HG03196 (cell line): ENCODE measurements around the gene UBE2V1.
"Not testable (repeated sequence)": the region's sequence is repeated elsewhere in the genome, so short reads cannot be mapped to it uniquely, and the experiment has no call there.

Experiments used
- ATAC-seq: cut with Tn5 transposase; IDR thresholded peaks from one replicate; pipeline ENCODE4 v1.9.1; 2021; ENCODE audit not compliant: unreplicated experiment

Gene UBE2V1

DNA sequence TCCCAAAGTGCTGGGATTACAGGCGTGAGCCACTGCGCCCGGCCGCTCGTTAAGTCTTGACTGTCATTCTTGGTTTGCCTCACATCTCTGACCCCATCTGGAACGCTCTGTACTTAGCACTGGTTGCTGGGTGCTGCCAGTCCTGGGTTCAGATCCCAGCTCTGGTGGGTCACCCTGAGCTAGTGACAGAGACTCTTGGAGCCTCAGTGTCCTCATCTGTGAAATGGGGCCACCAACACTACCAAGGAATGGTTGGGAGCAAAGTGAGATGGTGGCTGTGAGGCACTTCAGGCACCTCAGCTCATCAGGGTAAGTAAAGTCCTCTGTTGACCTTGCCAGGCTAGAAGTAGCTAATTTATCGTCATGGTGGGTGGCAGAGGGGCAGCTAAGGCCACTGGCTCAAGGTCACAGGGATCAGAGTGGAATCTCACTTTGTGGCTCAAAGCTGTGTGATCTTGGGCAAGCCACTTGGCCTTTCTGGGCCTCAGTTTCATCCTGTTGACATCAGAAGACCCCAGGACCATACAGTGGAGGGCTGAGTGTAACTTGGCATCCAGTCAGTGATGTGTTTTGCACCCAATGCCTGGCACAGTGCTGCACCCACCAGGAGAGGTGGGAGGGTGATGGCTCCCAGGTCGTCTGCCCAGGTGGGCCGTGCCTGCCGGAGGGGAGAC is 46.7 kb downstream of the UBE2V1 start:
- no peak for ATAC-seq

GRCh38 chr20:50065325-50065615 is 47.7 kb downstream of the UBE2V1 start:
- ATAC-seq: no peak

- ATAC-seq: not testable (repeated sequence)
These were observed 49.2 kb downstream of the UBE2V1 start for GRCh38 chr20:50063763-50064162.

- ATAC-seq: no peak
These were observed 50.7 kb downstream of the UBE2V1 start for GRCh38 chr20:50062006-50062838.

- ATAC-seq: no peak
These were observed 51.6 kb downstream of the UBE2V1 start for GRCh38 chr20:50061151-50062005.

GRCh38 chr20:50058662-50059402 is 54.1 kb downstream of the UBE2V1 start:
- no peak for ATAC-seq

- no peak for ATAC-seq
These were observed 55.3 kb downstream of the UBE2V1 start for GRCh38 chr20:50057714-50058053.

DNA sequence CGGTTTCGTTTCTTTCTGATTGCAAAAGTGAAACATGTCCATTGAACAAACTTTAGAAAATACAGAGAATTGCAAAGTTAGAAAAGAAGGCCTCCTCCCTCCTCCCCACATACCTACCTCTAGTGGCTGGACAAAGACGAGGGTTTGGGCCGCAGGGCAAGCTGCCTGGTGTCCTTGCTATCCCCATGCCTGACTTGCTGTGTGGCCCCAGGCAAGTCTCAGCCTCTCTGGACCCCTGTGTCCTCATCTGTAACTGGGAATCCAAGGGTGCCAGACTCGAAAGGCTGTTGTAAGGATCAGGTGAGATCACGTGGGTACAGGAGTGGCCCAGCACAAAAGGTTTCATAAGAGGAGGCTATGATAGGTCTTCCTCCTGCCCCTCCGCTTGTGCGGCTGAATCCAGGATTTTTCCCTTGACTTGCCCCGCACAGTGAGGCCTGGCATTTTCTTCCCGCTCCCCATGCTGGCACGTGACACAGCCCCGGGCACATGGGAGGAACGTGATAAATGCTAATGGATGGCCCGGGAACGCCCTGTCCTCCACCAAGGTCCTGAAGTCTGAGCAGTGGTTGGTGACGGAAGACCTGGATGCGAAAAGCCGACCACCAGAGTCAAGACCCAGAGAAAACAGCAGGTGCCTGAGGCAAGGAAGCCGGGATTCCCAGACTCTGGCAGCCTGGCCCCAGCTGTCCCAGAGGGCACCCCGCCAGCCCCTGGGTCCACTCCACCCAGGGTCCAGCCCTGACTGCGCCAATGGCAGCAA is 55.8 kb downstream of the UBE2V1 start:
- ATAC-seq: no peak

DNA sequence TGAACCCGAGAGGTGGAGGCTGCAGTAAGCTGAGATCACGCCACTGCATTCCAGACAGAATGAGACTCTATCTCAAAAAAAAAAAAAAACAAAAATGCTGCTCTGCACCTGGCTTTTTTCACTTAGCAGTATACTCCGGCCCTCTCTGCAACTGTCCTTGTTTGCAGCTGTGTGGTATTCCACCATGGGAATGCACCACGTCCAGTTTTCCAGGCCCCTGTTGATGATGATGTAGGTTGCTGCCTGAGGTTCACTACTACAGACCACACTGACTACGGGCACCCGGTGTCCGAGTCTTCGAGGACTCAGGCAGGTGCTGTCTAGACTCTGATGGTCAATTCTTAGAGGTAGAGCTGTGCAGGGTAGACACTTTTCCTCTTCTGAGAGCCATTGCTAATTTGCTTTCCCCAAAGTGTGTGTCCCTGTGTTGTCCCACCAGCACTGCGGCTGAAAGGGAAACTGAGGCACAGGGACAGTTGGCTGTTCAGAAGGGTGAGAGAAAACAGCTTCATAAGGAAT is 56.5 kb downstream of the UBE2V1 start:
- no peak for ATAC-seq

DNA sequence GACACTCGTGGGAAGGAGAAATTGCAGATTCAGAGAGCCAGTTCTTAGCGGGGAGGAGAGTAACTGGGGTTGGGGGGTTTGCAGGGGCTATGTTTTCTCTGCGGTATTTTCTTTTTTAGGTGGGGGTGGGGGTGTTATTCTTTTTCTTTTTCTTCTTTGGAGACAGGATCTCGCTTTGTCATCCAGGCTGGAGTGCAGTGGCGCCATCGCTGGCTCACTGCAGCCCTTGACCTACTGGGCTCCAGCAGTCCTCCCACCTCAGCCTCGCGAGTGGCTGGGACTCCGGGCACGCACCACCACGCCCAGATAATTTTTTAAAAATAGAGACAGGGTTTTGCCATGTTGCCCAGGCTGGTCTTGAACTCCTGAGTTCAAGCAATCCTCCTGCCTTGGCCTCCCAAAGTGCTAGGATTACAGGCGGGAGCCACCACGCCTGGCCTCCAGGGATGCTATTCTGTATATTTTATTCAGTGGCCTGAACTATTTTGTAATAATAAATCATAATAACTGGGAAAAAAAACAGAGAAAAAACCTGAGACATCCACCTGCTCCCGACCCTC is 57.3 kb downstream of the UBE2V1 start:
- no peak for ATAC-seq

GRCh38 chr20:50054626-50055511 is 58.1 kb downstream of the UBE2V1 start:
- no peak for ATAC-seq

DNA sequence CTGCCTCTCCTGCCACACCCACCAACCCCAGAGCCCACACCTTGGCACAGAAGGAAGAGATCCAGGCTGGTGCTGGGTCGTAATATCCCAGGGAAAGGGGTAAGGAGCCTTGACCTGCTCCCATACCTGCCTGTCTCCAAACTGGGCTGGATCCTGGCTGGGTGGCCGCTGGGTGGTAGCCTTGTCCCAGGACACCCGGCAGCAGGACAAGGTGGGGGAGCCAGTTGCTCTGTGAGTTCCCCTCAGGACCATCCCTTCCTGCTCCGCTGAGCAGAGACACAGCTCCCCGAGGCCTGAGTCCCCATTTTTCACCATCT is 58.8 kb downstream of the UBE2V1 start:
- ATAC-seq: no peak

- no peak for ATAC-seq
These were observed 59.4 kb downstream of the UBE2V1 start for GRCh38 chr20:50053362-50054230.

DNA sequence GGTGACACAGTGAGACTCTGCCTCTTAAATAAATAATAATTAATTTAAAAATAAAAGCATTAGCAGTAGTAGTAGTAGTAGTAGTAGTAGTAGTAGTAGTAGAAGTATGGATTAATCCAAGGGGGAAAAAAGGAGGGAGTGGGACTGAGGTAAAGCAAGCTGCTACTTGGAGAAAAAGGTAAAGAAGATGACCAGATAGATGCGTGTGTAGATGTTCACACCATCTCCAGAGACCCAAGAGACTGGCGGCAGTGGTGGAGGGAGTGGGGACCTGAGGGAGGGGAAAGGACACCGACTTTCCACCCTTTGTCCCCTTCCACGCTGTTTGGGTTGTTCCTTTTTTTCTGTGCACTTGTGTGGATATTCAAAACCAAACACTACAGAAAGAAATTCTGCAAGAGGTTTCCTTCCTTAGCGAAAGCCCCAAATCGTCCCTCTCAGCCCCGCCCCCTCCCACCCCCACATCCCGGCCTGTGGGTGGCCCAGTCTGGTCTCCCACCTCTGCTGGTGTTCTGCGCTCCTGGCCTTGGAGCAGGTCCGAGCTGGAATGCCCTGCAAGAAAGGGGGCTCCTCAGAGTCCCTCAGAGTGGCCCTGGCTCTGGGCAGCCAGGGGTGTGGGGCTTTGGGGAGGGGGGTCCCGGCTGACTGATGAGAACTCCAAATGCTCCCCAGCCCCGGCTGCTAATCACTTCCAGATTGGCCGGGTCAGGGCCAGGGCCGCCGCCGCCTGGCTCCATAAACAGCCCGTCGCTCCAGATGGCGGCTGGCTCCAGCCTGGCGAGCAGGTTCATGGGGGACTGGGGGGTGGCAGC is 60.2 kb downstream of the UBE2V1 start:
- ATAC-seq: no peak

DNA sequence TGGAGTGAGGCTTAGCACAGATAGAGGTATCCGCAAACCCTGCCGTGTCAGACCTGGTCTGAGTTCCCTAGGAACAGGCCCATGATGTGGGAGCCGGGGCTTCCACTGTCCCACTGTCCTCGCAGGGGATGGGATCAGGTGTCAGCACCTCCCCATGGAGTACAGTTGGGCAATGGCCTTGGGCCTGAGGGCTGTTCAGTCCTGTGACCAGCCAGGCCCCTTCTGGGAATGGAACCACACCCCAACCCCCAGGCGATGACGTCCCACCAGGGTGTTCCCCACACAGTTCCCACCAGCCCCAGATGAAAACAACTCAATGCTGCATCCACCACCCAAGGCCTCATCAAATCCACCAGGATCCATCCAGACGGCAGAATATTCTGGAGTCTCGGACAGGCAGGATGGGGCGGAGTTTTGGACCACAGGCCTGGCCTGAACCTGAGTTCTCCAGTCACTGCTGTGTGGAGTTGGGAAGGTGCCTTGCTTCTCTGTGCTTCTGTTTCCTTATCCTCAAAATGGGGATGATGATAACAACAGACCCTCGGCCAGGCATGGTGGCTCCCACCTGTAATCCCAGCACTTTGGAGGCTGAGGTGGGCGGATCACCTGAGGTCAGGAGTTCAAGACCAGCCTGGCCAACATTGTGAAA is 62.2 kb downstream of the UBE2V1 start:
- ATAC-seq: no peak

- ATAC-seq: no peak
These were observed 62.7 kb downstream of the UBE2V1 start for GRCh38 chr20:50050214-50050613.
